HFFc6 (cell line): Measurements from ENCODE around the gene DGUOK. TPM values are rescaled to one million over a fixed set of nuclear protein-coding genes. Genes with fewer than 3 reads are reported as not detected.

Source experiments
- DNase-seq: peaks from one replicate; pipeline ENCODE4 v3.0.0-alpha.2; 2018
- H3K27ac Mint-ChIP-seq: 2 replicates; pipeline ENCODE4 v1.8.0; 2020; ENCODE audit warnings: mild to moderate bottlenecking, mixed read lengths
- H3K27me3 Mint-ChIP-seq: 2 replicates; pipeline ENCODE4 v1.8.0; 2021; ENCODE audit warnings: mild to moderate bottlenecking, moderate library complexity, mixed read lengths; ENCODE audit not compliant: insufficient read depth
- H3K36me3 Mint-ChIP-seq: 2 replicates; pipeline ENCODE4 v1.8.0; 2021; ENCODE audit warnings: low read depth, mixed read lengths
- H3K4me1 Mint-ChIP-seq: 2 replicates; pipeline ENCODE4 v1.8.0; 2020; ENCODE audit warnings: low read depth, mixed read lengths
- H3K4me3 Mint-ChIP-seq: 2 replicates; pipeline ENCODE4 v1.8.0; 2020; ENCODE audit warnings: mild to moderate bottlenecking, moderate library complexity, mixed read lengths
- H3K9me3 Mint-ChIP-seq: 2 replicates; pipeline ENCODE4 v1.8.0; 2020; ENCODE audit warnings: mild to moderate bottlenecking, mixed read lengths
- CTCF ChIP-seq: fragments of 200-600 bp; sonication (generic); IDR thresholded peaks from 2 replicates; pipeline ENCODE4 v1.5.0; 2021; ENCODE audit warnings: antibody characterized with exemption, mild to moderate bottlenecking
- total RNA-seq, 6 experiments: library from RNA; stranded (reverse); fragmentation: NEBNext Ultra II Directional; extraction: Animal tissue kit (Norgen Biotek cat#: 25700); gene quantifications; 2 replicates in 1 of 6; 3 replicates in 5 of 6; pipeline ENCODE4 v1.2.3, GENCODE V29; 2021

The DGUOK gene
- total RNA-seq, 6 experiments from 2014 or later = 63.2 to 73.3 (median 69.3) TPM

GRCh38 chr2:73893764-73894474, 32.8 kb upstream of the DGUOK start:
- Mint-ChIP-seq H3K27me3 (peaks cover 46% of the 10 kb centered on the region), H3K27ac (no peak overlapping the region), H3K9me3 (no peaks in the 10 kb centered on the region), H3K36me3 (no peaks in the 10 kb centered on the region), H3K4me1 (peaks cover 23% of the 10 kb centered on the region), H3K4me3 (no peak overlapping the region)
- TF ChIP-seq CTCF = no peak
- no peak for DNase-seq

- Mint-ChIP-seq H3K27ac (no peak overlapping the region), H3K4me1 (peaks cover 23% of the 10 kb centered on the region), H3K4me3 (no peak overlapping the region), H3K9me3 (no peaks in the 10 kb centered on the region), H3K27me3 (peaks cover 46% of the 10 kb centered on the region), H3K36me3 (no peaks in the 10 kb centered on the region)
- no peak for DNase-seq
- no peak for TF ChIP-seq CTCF
Observed at GRCh38 chr2:73894475-73894850, 32.2 kb upstream of the DGUOK start.

GRCh38 chr2:73894877-73895276, 31.8 kb upstream of the DGUOK start:
- Mint-ChIP-seq H3K9me3 (no peaks in the 10 kb centered on the region), H3K36me3 (no peaks in the 10 kb centered on the region), H3K4me3 (no peak overlapping the region), H3K27ac (no peak overlapping the region), H3K27me3 (peaks cover 51% of the 10 kb centered on the region), H3K4me1 (peaks cover 23% of the 10 kb centered on the region)
- DNase-seq = no peak
- no peak for TF ChIP-seq CTCF

DNA sequence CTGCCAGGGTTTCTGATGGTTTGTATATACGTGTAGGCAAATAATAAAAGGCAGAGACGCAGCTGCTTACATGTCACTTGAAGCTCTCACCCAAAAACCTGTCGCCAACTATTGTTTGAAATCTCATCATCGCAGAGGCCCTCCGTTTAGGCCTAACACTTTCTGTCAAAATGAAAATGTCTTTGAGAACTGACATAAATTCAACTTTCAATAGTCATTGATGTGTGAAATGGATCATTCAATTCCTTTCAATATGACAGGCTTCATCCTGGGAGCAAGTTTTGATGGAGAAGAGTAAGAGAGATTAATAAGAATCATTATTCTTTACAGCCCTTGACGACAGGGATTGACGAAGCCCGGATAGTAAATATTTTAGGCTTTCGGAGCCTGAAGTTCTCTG, 31.2 kb upstream of the DGUOK start:
- DNase-seq = no peak
- TF ChIP-seq CTCF = no peak
- H3K9me3 Mint-ChIP-seq = no peaks in the 10 kb centered on the region
- H3K36me3 Mint-ChIP-seq = no peaks in the 10 kb centered on the region
- no peak overlapping the region for H3K27ac Mint-ChIP-seq
- peaks cover 20% of the 10 kb centered on the region for H3K4me1 Mint-ChIP-seq
- no peak overlapping the region for H3K4me3 Mint-ChIP-seq
- peaks cover 49% of the 10 kb centered on the region for H3K27me3 Mint-ChIP-seq

DNA sequence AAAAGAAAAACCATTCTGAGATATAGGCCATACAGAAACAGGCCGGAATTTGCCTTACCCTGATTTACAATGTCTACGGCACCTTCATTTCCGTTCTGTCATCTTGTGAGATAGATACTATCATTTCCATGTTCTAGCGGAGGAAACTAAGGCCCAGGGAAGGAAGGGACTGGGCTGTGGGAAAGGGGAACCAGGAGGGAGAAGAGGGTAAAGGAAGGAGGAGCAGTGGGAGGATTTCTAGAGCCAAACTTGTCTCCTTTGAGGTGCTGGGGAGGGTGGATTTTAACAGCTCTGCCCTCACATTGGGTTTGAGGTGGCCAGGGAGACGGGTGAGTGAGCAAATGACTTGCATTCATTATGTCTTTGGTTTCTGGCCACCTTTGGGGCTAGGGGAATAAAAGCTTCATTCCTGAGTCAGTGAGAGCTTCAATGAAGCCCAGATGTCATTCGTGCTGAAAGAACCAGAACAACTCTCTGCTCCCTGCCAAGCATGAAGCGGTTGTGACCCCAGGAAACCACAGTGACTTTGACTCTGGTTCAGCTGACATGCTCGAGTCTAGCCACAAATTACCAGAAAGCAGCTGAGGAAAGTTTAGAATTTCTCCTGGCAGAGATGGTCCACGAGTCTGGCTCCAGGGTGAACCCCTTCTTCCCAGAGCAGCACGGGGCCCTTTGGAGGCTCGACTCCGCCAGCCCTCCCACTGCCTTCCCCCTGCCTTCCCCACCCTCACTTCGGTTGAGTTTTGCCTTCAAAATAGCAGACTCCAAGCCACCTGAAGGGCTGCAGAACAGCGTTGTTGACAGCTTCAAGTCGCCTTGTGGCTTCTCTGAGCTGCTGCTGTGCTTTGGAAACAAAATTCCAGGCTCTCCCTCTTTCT, 30.1 kb upstream of the DGUOK start:
- Mint-ChIP-seq H3K4me3 (no peak overlapping the region), H3K27ac (no peak overlapping the region), H3K27me3 (peaks cover 41% of the 10 kb centered on the region), H3K36me3 (no peaks in the 10 kb centered on the region), H3K4me1 (peaks cover 12% of the 10 kb centered on the region), H3K9me3 (no peaks in the 10 kb centered on the region)
- no peak for TF ChIP-seq CTCF
- peak; percentile 64 for DNase-seq
